ENCODE data around the gene SLC6A5.

SLC6A5 gene

DNA sequence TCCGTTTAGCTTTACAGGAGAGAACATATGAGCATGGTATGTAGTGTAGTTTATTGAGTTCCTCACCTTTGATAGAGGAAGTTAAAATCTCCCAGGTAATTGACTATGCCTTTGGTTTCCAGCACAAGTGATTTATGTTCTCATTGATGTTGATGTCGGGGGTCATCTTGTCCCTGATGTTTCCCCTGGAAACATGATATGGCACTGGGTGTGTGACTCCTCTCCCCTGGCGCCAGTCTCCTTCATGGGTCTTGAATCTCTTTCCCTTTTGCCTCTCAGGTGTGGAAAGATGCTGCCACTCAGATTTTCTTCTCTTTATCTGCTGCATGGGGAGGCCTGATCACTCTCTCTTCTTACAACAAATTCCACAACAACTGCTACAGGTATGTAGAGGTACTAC is 28.3 kb downstream of the SLC6A5 start:
- Histone ChIP-seq H3F3A (ENCODE audit: control insufficient read depth, insufficient read depth) (no peaks in the 10 kb centered on the region), H3K79me2 (ENCODE audit: control insufficient read depth, low read length) (no peaks in the 10 kb centered on the region), H3K9me3 (ENCODE audit: control insufficient read depth, insufficient read depth, low read length) (no peaks in the 10 kb centered on the region), H3K4me1 (ENCODE audit: control insufficient read depth, low read length) (no peaks in the 10 kb centered on the region), H3K27ac (ENCODE audit: low read depth, low read length) (no peak overlapping the region), H3K36me3 (ENCODE audit: control insufficient read depth, low read length) (no peaks in the 10 kb centered on the region), H3K27me3 (ENCODE audit: control insufficient read depth, low read length) (no peaks in the 10 kb centered on the region), H3K4me2 (ENCODE audit: low read length) (no peak overlapping the region), H3K4me3 (ENCODE audit: low read length) (no peak overlapping the region), H3K9me2 (replicated peaks; ENCODE audit: control insufficient read depth, low read length) (no peaks in the 10 kb centered on the region), H4K20me1 (ENCODE audit: control insufficient read depth, insufficient read depth, low read depth, low read length) (no peaks in the 10 kb centered on the region)
- TF ChIP-seq CTCF (IDR thresholded peaks at IDR 0.05; ENCODE audit: low read depth, low read length, poor library complexity, severe bottlenecking): no peak
- TF ChIP-seq EZH2phosphoT487 (IDR thresholded peaks at IDR 0.05; ENCODE audit: borderline replicate concordance, low read length): no peak

DNA sequence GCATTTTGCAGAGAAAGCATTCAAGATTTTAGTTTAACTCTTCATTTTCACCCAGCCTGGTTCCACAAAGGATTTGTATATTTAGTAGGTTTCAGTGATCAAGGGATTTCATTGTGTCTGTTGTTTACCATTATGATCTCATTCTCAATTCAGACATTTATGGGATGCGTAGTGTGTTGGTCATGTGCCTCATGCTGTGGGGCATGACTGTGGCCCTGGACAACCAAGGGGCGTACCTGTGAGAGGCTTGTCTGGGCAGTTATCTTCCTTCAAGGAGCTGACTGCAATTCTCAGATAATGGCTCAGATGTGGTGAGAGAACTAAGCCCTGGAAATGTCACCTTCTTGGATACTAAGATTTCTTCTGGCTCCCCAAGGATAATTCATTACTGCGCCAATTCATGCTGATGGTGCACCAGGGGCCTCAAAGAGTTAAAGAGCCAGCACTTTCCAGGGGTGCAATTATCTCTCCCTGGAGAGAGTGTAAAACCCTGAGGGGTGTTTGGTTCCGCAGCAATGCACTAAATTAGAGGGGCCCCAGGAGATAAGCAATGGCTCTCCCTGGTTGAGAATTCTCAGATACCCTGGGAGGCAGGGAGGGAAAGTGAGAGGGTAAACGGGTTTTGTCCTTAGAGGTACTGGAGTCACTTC is 32.2 kb downstream of the SLC6A5 start:
- H3K36me3 ChIP-seq (ENCODE audit: control insufficient read depth, low read length): no peaks in the 10 kb centered on the region
- no peak overlapping the region for H3K27ac ChIP-seq (ENCODE audit: low read depth, low read length)
- H3K79me2 ChIP-seq (ENCODE audit: control insufficient read depth, low read length): no peaks in the 10 kb centered on the region
- H3K27me3 ChIP-seq (ENCODE audit: control insufficient read depth, low read length): no peaks in the 10 kb centered on the region
- no peak overlapping the region for H3K4me3 ChIP-seq (ENCODE audit: low read length)
- H3K9me2 ChIP-seq (replicated peaks; ENCODE audit: control insufficient read depth, low read length): no peaks in the 10 kb centered on the region
- no peak for TF ChIP-seq CTCF (IDR thresholded peaks at IDR 0.05; ENCODE audit: low read depth, low read length, poor library complexity, severe bottlenecking)
- no peaks in the 10 kb centered on the region for H3K9me3 ChIP-seq (ENCODE audit: control insufficient read depth, insufficient read depth, low read length)
- H4K20me1 ChIP-seq (ENCODE audit: control insufficient read depth, insufficient read depth, low read depth, low read length): no peaks in the 10 kb centered on the region
- H3F3A ChIP-seq (ENCODE audit: control insufficient read depth, insufficient read depth): no peaks in the 10 kb centered on the region
- no peaks in the 10 kb centered on the region for H3K4me1 ChIP-seq (ENCODE audit: control insufficient read depth, low read length)
- H3K4me2 ChIP-seq (ENCODE audit: low read length): no peak overlapping the region

DNA sequence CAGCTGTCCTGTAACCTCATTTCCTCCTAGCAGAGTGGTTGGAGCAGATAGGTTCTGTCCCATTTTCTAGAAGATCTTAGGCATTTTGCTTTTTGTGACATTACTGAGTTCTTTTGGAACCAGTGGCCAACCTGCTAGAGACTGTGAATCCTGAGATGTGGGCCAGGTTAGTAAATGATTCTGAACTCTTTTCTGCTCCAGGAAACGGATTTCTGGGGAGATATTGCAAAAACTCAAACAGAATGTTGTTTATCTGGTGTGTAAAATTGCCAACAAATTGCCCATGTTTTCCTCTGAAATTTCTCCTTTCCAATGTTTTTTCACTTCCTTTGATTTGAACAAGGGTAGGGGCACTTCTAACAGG is 32.7 kb downstream of the SLC6A5 start:
- Histone ChIP-seq H3K9me3 (ENCODE audit: control insufficient read depth, insufficient read depth, low read length) (no peaks in the 10 kb centered on the region), H3K4me3 (ENCODE audit: low read length) (no peak overlapping the region), H4K20me1 (ENCODE audit: control insufficient read depth, insufficient read depth, low read depth, low read length) (no peaks in the 10 kb centered on the region), H3F3A (ENCODE audit: control insufficient read depth, insufficient read depth) (no peaks in the 10 kb centered on the region), H3K4me1 (ENCODE audit: control insufficient read depth, low read length) (no peaks in the 10 kb centered on the region), H3K4me2 (ENCODE audit: low read length) (no peak overlapping the region), H3K36me3 (ENCODE audit: control insufficient read depth, low read length) (no peaks in the 10 kb centered on the region), H3K27me3 (ENCODE audit: control insufficient read depth, low read length) (no peaks in the 10 kb centered on the region), H3K27ac (ENCODE audit: low read depth, low read length) (no peak overlapping the region), H3K79me2 (ENCODE audit: control insufficient read depth, low read length) (no peaks in the 10 kb centered on the region), H3K9me2 (replicated peaks; ENCODE audit: control insufficient read depth, low read length) (no peaks in the 10 kb centered on the region)
- no peak for TF ChIP-seq CTCF (IDR thresholded peaks at IDR 0.05; ENCODE audit: low read depth, low read length, poor library complexity, severe bottlenecking)
- no peak for TF ChIP-seq EZH2phosphoT487 (IDR thresholded peaks at IDR 0.05; ENCODE audit: borderline replicate concordance, low read length)
